ENCODE data around the gene PEPD.

GRCh38 chr19:33359581-33359980 lies 162.0 kb downstream of the PEPD start:
- TF ChIP-seq CTCF (IDR thresholded peaks at IDR 0.05 in 4 of 5, conservative IDR thresholded peaks at IDR 0.05 in 1 of 5) (no peak), POLR2A (IDR thresholded peaks at IDR 0.05) (no peak)
